Measurements from ENCODE around the gene TRIO. TPM values are rescaled to one million over a fixed set of nuclear protein-coding genes. Genes with fewer than 3 reads are reported as not detected.

Gene TRIO
- polyA plus RNA-seq, 3 donors: 1.7 to 45.8 (median 2.1) TPM

GRCh38 chr5:14497311-14497710 is 354.2 kb downstream of the TRIO start:
- peaks cover 54 to 66% of the 10 kb centered on the region in 2 donors for H3K36me3 ChIP-seq (replicated peaks in 1 of 2; ENCODE audit: control insufficient read depth in 1 of 2, insufficient read depth in 2 of 2, low read length in 2 of 2)
- no peaks in the 10 kb centered on the region for H3K9me3 Mint-ChIP-seq
- peak overlapping the region in 1 of 2 donors; percentile 56 for H3K27ac ChIP-seq (ENCODE audit: low read depth in 1 of 2, low read length in 2 of 2)
- H3K27ac Mint-ChIP-seq: peak overlapping the region in 3 of 7 donors; percentile 7 to 45 (median 30)
- H4K20me1 ChIP-seq (ENCODE audit: insufficient read depth, low read length): no peaks in the 10 kb centered on the region
- intact Hi-C loops (cut with micrococcal nuclease): no loop called here
- H3K4me1 ChIP-seq (ENCODE audit: control insufficient read depth in 1 of 2, insufficient read depth in 2 of 2, low read length in 2 of 2): peaks cover 36% of the 10 kb centered on the region in 2 donors
- H3K4me3 Mint-ChIP-seq: no peak overlapping the region
- H3K9ac ChIP-seq (ENCODE audit: insufficient read depth, low read length, poor library complexity, severe bottlenecking): no peak overlapping the region
- H3K27me3 Mint-ChIP-seq (ENCODE audit: low read depth in 3 of 3): no peaks in the 10 kb centered on the region
- peaks cover 39% of the 10 kb centered on the region for H3K79me2 ChIP-seq (ENCODE audit: insufficient read depth, low read length)
- H3K4me3 ChIP-seq (replicated peaks in 1 of 3; ENCODE audit: low read depth in 2 of 3, low read length in 3 of 3): no peak overlapping the region
- no peak overlapping the region for H2AFZ ChIP-seq (ENCODE audit: insufficient read depth, low read depth, low read length, poor library complexity, severe bottlenecking)
- H3K27me3 ChIP-seq (ENCODE audit: control insufficient read depth in 2 of 2, insufficient read depth in 2 of 2, low read length in 2 of 2): no peaks in the 10 kb centered on the region
- no peaks in the 10 kb centered on the region for H3K9me3 ChIP-seq (replicated peaks in 1 of 2; ENCODE audit: control insufficient read depth in 1 of 2, insufficient read depth in 1 of 2, low read length in 2 of 2)
- H3K36me3 Mint-ChIP-seq: peaks cover 64 to 74% of the 10 kb centered on the region in 2 donors
- H3K4me2 ChIP-seq (replicated peaks; ENCODE audit: extremely low read depth, low read length, poor library complexity, severe bottlenecking): no peak overlapping the region
- H3K4me1 Mint-ChIP-seq: peaks cover 35% of the 10 kb centered on the region
- DNase-seq: no peak
- TF ChIP-seq CTCF (IDR thresholded peaks at IDR 0.05): no peak
- 98% methylated on average over 6 of the region's 7 CpGs for WGBS (ENCODE audit: insufficient coverage)

- H3K9me3 Mint-ChIP-seq: no peaks in the 10 kb centered on the region
- no peak for TF ChIP-seq CTCF (IDR thresholded peaks at IDR 0.05)
- Histone ChIP-seq H3K27me3 (ENCODE audit: control insufficient read depth in 2 of 2, insufficient read depth in 2 of 2, low read length in 2 of 2) (no peaks in the 10 kb centered on the region), H3K4me1 (ENCODE audit: control insufficient read depth in 1 of 2, insufficient read depth in 2 of 2, low read length in 2 of 2) (no peaks in the 10 kb centered on the region), H3K36me3 (replicated peaks in 1 of 2; ENCODE audit: control insufficient read depth in 1 of 2, insufficient read depth in 2 of 2, low read length in 2 of 2) (peaks cover 95 to 99% of the 10 kb centered on the region in 2 donors), H3K27ac (ENCODE audit: low read depth in 1 of 2, low read length in 2 of 2) (peak overlapping the region in 1 of 2 donors; percentile 26), H3K9ac (ENCODE audit: insufficient read depth, low read length, poor library complexity, severe bottlenecking) (no peak overlapping the region), H2AFZ (ENCODE audit: insufficient read depth, low read depth, low read length, poor library complexity, severe bottlenecking) (no peak overlapping the region), H3K9me3 (replicated peaks in 1 of 2; ENCODE audit: control insufficient read depth in 1 of 2, insufficient read depth in 1 of 2, low read length in 2 of 2) (no peaks in the 10 kb centered on the region), H3K79me2 (ENCODE audit: insufficient read depth, low read length) (peaks cover 3% of the 10 kb centered on the region), H4K20me1 (ENCODE audit: insufficient read depth, low read length) (no peaks in the 10 kb centered on the region), H3K4me3 (replicated peaks in 1 of 3; ENCODE audit: low read depth in 2 of 3, low read length in 3 of 3) (no peak overlapping the region), H3K4me2 (replicated peaks; ENCODE audit: extremely low read depth, low read length, poor library complexity, severe bottlenecking) (no peak overlapping the region)
- 99% methylated on average over 12 of the region's 18 CpGs for WGBS (ENCODE audit: insufficient coverage)
- H3K27ac Mint-ChIP-seq: peak overlapping the region in 5 of 7 donors; percentile 9 to 85 (median 55)
- no peaks in the 10 kb centered on the region for H3K4me1 Mint-ChIP-seq
- DNase-seq: no peak
- no peak overlapping the region for H3K4me3 Mint-ChIP-seq
- peaks cover 0 to 2% (median 2%) of the 10 kb centered on the region in 3 donors for H3K27me3 Mint-ChIP-seq (ENCODE audit: low read depth in 3 of 3)
- intact Hi-C loops (cut with micrococcal nuclease): no loop called here
- H3K36me3 Mint-ChIP-seq: peaks cover 80 to 92% of the 10 kb centered on the region in 2 donors
These were observed 358.5 kb downstream of the TRIO start for GRCh38 chr5:14501353-14502293.

All from CD14-positive monocyte (primary cell).